SK-N-MC (cell line): ENCODE measurements around the gene MFAP2.

ENCODE experiments used
- EZH2 ChIP-seq: fragments of 200-600 bp; sonication (generic); IDR thresholded peaks from one replicate; pipeline ENCODE4 v1.6.1; 2017; ENCODE audit warnings: antibody characterized with exemption
- POLR2AphosphoS5 ChIP-seq: IDR thresholded peaks from 2 replicates; pipeline ENCODE4 v1.6.1; 2012; ENCODE audit warnings: mild to moderate bottlenecking, low read depth, low read length, borderline replicate concordance

DNA sequence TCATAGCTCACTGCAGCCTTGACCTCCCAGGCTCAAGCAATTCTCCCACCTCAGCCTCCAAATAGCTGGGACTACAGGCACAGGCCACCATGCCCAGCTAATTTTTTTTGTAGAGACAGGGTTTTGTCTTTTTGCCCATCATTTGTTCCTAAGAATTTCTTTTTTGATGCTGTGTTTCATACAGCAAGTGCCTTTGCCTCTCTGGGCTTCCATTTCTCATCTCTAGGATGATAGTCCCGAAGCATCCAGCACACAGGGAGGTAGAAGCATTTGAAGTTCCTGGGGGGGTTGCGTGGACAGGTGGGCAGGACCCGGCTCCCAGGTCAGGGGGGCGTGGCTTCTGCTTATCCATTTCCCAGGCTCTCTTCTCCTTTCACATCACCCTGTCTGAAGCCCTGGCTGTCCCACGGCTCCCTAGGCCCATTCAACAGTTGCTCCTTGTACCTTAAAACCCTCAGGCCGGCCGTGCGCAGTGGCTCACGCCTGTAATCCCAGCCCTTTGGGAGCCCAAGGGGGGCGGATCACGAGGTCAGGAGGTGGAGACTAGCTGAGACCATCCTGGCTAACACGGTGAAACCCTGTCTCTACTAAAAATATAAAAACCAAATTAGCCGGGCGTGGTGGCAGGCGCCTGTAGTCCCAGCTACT is 27.9 kb upstream of the MFAP2 start:
- no peak for TF ChIP-seq EZH2
- TF ChIP-seq POLR2AphosphoS5: no peak
